ENCODE measurements around the gene SFN. TPM values are rescaled to one million over a fixed set of nuclear protein-coding genes. Genes with fewer than 3 reads are reported as not detected.

Gene SFN
- 0.75 and 0.95 TPM in 2 replicates for total RNA-seq (2014; rRNA removed; shearing (Covaris generic))
- total RNA-seq (2022) = 1.8 and 3.9 TPM in 2 replicates
- Bru-seq, nascent RNA = percentile 33 among the genes with signal in this experiment
- percentile 43 among the genes with signal in this experiment for BruChase-seq, experiment 1, labeled RNA remaining after a 6-hour chase
- percentile 40 among the genes with signal in this experiment for BruChase-seq, experiment 2, labeled RNA remaining after a 2-hour chase
- long read RNA-seq, partial matches to known transcripts = 0 of 1 reads
- long read RNA-seq, other reads (novel, unspliced or antisense) = 0 of 1 reads

DNA sequence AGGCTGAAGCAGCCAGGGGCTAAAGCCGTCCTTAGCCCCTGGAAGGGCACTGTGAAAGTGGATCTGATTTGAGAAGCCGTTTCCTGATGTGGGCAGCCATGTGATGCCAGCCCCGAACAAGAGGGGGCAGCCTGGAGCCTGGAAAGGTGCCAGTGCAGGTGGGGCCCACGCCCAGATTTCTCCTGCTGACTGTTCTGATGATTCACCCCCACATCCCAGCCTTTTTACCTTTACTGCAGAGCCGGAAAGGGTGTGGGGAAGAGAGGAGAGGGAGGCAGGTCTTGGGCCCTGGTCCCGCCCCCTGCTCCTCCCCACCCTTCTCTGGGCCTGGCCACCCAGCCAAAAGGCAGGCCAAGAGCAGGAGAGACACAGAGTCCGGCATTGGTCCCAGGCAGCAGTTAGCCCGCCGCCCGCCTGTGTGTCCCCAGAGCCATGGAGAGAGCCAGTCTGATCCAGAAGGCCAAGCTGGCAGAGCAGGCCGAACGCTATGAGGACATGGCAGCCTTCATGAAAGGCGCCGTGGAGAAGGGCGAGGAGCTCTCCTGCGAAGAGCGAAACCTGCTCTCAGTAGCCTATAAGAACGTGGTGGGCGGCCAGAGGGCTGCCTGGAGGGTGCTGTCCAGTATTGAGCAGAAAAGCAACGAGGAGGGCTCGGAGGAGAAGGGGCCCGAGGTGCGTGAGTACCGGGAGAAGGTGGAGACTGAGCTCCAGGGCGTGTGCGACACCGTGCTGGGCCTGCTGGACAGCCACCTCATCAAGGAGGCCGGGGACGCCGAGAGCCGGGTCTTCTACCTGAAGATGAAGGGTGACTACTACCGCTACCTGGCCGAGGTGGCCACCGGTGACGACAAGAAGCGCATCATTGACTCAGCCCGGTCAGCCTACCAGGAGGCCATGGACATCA, at the start of gene SFN:
Gene SFN, plus strand, starts transcription at position 369 of the 904 bp plus-strand sequence. Its CDS starts 64 bp downstream, at position 433.
- Histone ChIP-seq H3K4me3 (ENCODE audit: low read depth, low read length, poor library complexity, severe bottlenecking) (peak within 1 kb of the TSS; percentile 82), H4K20me1 (ENCODE audit: insufficient read depth, low read length) (no peaks in the 10 kb centered on the region), H3K4me1 (ENCODE audit: insufficient read depth, low read length, poor library complexity, severe bottlenecking) (peaks cover 40% of the 10 kb centered on the region), H3K9me2 (ENCODE audit: insufficient read depth, low read length) (no peaks in the 10 kb centered on the region), H3K27ac (ENCODE audit: low read depth, low read length, poor library complexity, severe bottlenecking) (peak within 1 kb of the TSS; percentile 97), H3K36me3 (ENCODE audit: insufficient read depth, low read length) (no peaks in the 10 kb centered on the region), H3K4me2 (ENCODE audit: low read length) (peak within 1 kb of the TSS; percentile 77), H3K79me2 (ENCODE audit: insufficient read depth, low read depth, low read length) (no peaks in the 10 kb centered on the region), H2AFZ (ENCODE audit: low read length) (peak within 1 kb of the TSS; percentile 9; the same call in 1 of the 2 replicates), H3K9me3 (ENCODE audit: low read length) (no peaks in the 10 kb centered on the region)
- TF ChIP-seq CTCF (conservative IDR thresholded peaks at IDR 0.05; ENCODE audit: low read length) = peak; percentile 86
- TF ChIP-seq EZH2phosphoT487 (IDR thresholded peaks at IDR 0.05; ENCODE audit: borderline replicate concordance, low read depth, low read length) = no peak
- peak; percentile 74 for DNase-seq (ENCODE audit: low spot score)
- intact Hi-C loops (cut with micrococcal nuclease; ENCODE audit: unreplicated experiment) = loop anchor here (1.0 kb wide), 1 partner anchor 15 kb away; no protein-coding TSS in a partner anchor
- BruUV-seq (replicated peaks) = no TSS peak
- POLR2A ChIA-PET = interaction anchor here (0.8 kb wide), 1 partner anchor 15 kb away, joined by 4 read pairs; no protein-coding TSS in a partner anchor
- CTCF ChIA-PET (ENCODE audit: unreplicated experiment) = interaction anchor here (0.5 kb wide), 1 partner anchor 1246 kb away, joined by 5 read pairs; no protein-coding TSS in a partner anchor

DNA sequence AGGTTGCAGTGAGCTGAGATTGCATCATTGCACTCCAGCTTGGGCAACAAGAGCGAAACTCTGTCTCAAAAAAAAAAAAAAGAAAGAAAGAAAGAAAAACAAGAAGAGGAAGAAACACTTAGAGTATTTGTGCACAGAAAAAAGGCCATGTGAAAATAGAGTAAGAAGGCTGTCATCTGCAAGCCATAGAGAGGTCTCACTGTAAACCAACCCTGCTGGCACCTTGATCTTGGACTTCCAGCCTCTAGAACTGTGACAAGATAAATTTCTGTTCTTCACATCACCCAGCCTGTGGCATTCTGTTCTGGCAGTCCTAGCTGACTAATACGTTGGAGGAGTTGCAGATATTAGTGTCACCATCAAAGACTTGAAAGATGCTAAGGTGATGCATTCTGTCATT, 48.6 kb upstream of the SFN start:
- no peak for TF ChIP-seq EZH2phosphoT487 (IDR thresholded peaks at IDR 0.05; ENCODE audit: borderline replicate concordance, low read depth, low read length)
- no peak for TF ChIP-seq CTCF (conservative IDR thresholded peaks at IDR 0.05; ENCODE audit: low read length)
- Histone ChIP-seq H2AFZ (ENCODE audit: low read length) (no peak overlapping the region), H3K27ac (ENCODE audit: low read depth, low read length, poor library complexity, severe bottlenecking) (no peak overlapping the region), H3K4me1 (ENCODE audit: insufficient read depth, low read length, poor library complexity, severe bottlenecking) (no peaks in the 10 kb centered on the region), H3K9me3 (ENCODE audit: low read length) (no peaks in the 10 kb centered on the region), H3K79me2 (ENCODE audit: insufficient read depth, low read depth, low read length) (no peaks in the 10 kb centered on the region), H4K20me1 (ENCODE audit: insufficient read depth, low read length) (no peaks in the 10 kb centered on the region), H3K36me3 (ENCODE audit: insufficient read depth, low read length) (no peaks in the 10 kb centered on the region), H3K4me3 (ENCODE audit: low read depth, low read length, poor library complexity, severe bottlenecking) (no peak overlapping the region), H3K4me2 (ENCODE audit: low read length) (no peak overlapping the region), H3K9me2 (ENCODE audit: insufficient read depth, low read length) (no peaks in the 10 kb centered on the region)
- DNase-seq (ENCODE audit: low spot score) = no peak
- intact Hi-C loops (cut with micrococcal nuclease; ENCODE audit: unreplicated experiment) = no loop called here
- ChIA-PET CTCF (ENCODE audit: unreplicated experiment) (no interaction called here), POLR2A (interaction anchor here (0.7 kb wide), 1 partner anchor 236 kb away, joined by 3 read pairs; no protein-coding TSS in a partner anchor)
- no TSS peak for BruUV-seq (replicated peaks)
